CD4-positive, alpha-beta T cell treated with Interleukin-6 at 100 ng/mL for 8 hours (primary cell): ENCODE data around the gene ELOB.

Source experiments
- DNase-seq: peaks from one replicate; pipeline ENCODE4 v3.0.0-alpha.2; 2020; ENCODE audit warnings: mixed read lengths, low spot score

ELOB gene

GRCh38 chr16:2777231-2777902, at the start of gene ELOB:
Gene ELOB, minus strand, starts transcription at chr16:2777280. Its CDS starts 41 bp downstream, at chr16:2777239.
- peak; percentile 86 for DNase-seq

- DNase-seq = no peak
Observed at GRCh38 chr16:2825906-2826305, 48.8 kb upstream of the ELOB start.

- no peak for DNase-seq
Observed at GRCh38 chr16:2825049-2825742, 48.1 kb upstream of the ELOB start.

- DNase-seq = no peak
Observed at GRCh38 chr16:2824626-2825025, 47.5 kb upstream of the ELOB start.

GRCh38 chr16:2822496-2822895, 45.4 kb upstream of the ELOB start:
- no peak for DNase-seq

- no peak for DNase-seq
Observed at GRCh38 chr16:2822158-2822495, 45.0 kb upstream of the ELOB start.

- no peak for DNase-seq
Observed at GRCh38 chr16:2821487-2822157, 44.5 kb upstream of the ELOB start.

- DNase-seq = no peak
Observed at GRCh38 chr16:2820836-2821486, 43.9 kb upstream of the ELOB start.

- DNase-seq = no peak
Observed at GRCh38 chr16:2819939-2820835, 43.1 kb upstream of the ELOB start.

GRCh38 chr16:2819179-2819938, 42.3 kb upstream of the ELOB start:
- DNase-seq = no peak

- no peak for DNase-seq
Observed at GRCh38 chr16:2818272-2818876, 41.3 kb upstream of the ELOB start.

- DNase-seq = no peak
Observed at GRCh38 chr16:2817340-2818271, 40.5 kb upstream of the ELOB start.

GRCh38 chr16:2816751-2817339, 39.8 kb upstream of the ELOB start, which contains the start of gene PRSS21:
Gene PRSS21, plus strand, starts transcription at chr16:2817237. Its CDS starts 32 bp downstream, at chr16:2817269.
- DNase-seq = peak; percentile 17

GRCh38 chr16:2815299-2815771, 38.3 kb upstream of the ELOB start:
- no peak for DNase-seq

- DNase-seq = no peak
Observed at GRCh38 chr16:2814551-2815298, 37.6 kb upstream of the ELOB start.

- no peak for DNase-seq
Observed at GRCh38 chr16:2813771-2814221, 36.7 kb upstream of the ELOB start.

GRCh38 chr16:2811703-2812471, 34.8 kb upstream of the ELOB start:
- no peak for DNase-seq
